ENCODE results near the gene HFE. TPM values are rescaled to one million over a fixed set of nuclear protein-coding genes. Genes with fewer than 3 reads are reported as not detected.
A peak's percentile ranks its signal among the peaks of the same experiment; 100 is the strongest.

HFE gene
- polyA plus RNA-seq, 1 experiment: 21.4 TPM

DNA sequence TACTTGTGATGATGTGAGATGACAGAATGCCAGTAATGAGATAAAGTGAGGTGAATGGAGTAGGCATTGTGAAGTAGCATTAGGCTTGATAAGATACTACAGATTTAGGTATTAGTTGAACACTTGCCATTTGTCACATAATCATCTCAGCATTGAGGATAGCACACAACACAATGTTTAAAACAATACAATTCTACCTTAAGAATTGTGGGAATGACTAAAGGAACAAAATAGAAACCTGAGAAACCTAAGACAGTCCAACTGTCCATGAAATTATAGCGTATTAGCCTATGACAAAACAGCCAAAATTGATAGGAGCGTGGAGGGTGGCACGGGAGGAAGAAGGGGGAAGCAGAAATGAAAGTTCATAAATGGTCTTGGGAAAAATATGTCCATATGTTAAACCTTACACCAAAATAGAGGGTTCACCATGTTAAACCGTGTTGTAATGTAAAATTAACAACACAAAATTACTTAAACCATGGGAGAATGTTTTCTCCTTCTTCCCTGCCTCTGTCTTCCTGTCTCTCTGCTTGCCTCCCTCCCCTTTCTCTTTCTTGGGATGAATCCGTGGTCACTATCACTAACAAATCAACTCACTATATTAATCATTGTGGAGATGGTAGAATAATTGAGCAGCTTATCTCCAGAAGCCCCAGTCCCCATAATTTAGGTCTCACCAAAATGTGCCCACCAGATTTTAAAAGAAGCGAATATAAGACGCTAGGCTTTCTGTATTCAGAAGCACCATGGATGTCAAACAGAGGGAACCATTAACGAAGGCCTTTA is 33.0 kb upstream of the HFE start:
- Histone ChIP-seq H3K4me3 (ENCODE audit: low read depth, low read length) (peak overlapping the region; percentile 77), H3K27me3 (ENCODE audit: control insufficient read depth, insufficient read depth, low read length) (no peaks in the 10 kb centered on the region), H3K9me3 (ENCODE audit: control insufficient read depth, insufficient read depth, low read length) (no peaks in the 10 kb centered on the region), H3K27ac (ENCODE audit: low read depth, low read length) (peak overlapping the region; percentile 90)
- POLR2A ChIA-PET: interaction anchor here (1.6 to 2.0 kb wide), 2 partner anchors 8 to 10 kb away, joined by 8 to 10 read pairs; a partner anchor contains a TSS
- CTCF ChIA-PET: interaction anchor here (0.6 to 2.3 kb wide), 3 partner anchors 28 to 62 kb away, joined by 3 to 8 read pairs (median 3); partner anchors contain the start of gene HFE
- DNase-seq (ENCODE audit: low read depth, low spot score): no peak
- TF ChIP-seq, protein P1, sequence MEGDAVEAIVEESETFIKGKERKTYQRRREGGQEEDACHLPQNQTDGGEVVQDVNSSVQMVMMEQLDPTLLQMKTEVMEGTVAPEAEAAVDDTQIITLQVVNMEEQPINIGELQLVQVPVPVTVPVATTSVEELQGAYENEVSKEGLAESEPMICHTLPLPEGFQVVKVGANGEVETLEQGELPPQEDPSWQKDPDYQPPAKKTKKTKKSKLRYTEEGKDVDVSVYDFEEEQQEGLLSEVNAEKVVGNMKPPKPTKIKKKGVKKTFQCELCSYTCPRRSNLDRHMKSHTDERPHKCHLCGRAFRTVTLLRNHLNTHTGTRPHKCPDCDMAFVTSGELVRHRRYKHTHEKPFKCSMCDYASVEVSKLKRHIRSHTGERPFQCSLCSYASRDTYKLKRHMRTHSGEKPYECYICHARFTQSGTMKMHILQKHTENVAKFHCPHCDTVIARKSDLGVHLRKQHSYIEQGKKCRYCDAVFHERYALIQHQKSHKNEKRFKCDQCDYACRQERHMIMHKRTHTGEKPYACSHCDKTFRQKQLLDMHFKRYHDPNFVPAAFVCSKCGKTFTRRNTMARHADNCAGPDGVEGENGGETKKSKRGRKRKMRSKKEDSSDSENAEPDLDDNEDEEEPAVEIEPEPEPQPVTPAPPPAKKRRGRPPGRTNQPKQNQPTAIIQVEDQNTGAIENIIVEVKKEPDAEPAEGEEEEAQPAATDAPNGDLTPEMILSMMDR (IDR thresholded peaks at IDR 0.05; ENCODE audit: low read depth, low read length): no peak

DNA sequence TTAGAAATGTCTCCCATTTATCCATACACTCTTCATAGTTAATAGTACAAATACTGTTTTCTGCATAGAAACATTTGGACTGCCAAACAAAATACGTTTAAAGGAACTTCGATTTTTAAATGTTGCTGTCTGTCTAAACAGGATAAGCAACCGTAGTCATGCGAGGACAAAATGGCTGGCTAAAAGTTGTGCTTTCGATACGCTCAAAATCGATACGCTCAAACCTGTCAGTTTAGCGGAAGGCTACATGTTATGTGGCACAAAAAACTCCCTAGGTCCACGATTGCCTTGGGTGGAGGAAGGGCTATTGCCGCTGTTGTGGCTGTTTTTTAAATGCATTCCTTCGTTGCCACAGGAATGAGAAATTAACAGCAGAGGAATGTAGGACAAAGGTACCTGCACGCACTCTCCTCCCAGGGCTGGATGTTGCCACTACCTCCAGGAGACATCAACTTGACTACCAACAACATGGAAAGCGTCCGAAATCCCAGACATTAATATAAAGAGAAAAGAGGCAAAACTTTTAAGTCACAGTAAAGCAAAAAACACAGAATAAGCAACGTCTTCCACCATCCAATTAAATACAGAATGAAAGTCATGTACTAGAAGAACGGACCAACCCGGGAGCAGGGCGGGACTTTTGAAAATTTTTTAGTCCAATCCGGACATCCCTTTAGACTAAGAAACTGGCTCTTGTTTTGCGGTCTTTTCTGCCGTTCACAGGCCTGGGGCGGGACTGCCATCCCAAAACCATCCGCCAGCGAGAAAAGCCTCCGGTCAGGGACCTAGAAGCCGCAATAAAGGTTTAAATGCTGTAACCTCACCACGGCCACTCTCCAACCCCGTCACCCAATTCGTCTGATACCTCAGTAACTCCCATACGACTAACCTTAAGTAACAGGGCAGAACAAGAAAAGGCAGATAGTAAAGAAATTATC is 32.2 kb upstream of the HFE start:
- POLR2A ChIA-PET: interaction anchor here (0.8 to 2.5 kb wide), 11 partner anchors 9 to 143 kb away, joined by 3 to 31 read pairs (median 10); a partner anchor contains a TSS

GRCh38 chr6:26055719-26056582 is 31.3 kb upstream of the HFE start:
- TF ChIP-seq, protein P1 (IDR thresholded peaks at IDR 0.05; ENCODE audit: low read depth, low read length): no peak
- H3K27me3 ChIP-seq (ENCODE audit: control insufficient read depth, insufficient read depth, low read length): no peaks in the 10 kb centered on the region

More for the DNA sequence above, 32.2 kb upstream of the HFE start:
- Histone ChIP-seq H3K4me3 (ENCODE audit: low read depth, low read length) (peak overlapping the region; percentile 77), H3K27me3 (ENCODE audit: control insufficient read depth, insufficient read depth, low read length) (no peaks in the 10 kb centered on the region), H3K27ac (ENCODE audit: low read depth, low read length) (peak overlapping the region; percentile 90), H3K9me3 (ENCODE audit: control insufficient read depth, insufficient read depth, low read length) (no peaks in the 10 kb centered on the region)
- TF ChIP-seq, protein P1 (IDR thresholded peaks at IDR 0.05; ENCODE audit: low read depth, low read length): no peak
- CTCF ChIA-PET: interaction anchor here (2.3 to 2.9 kb wide), 3 partner anchors 11 to 42 kb away, joined by 8 to 18 read pairs (median 10); no protein-coding TSS in a partner anchor
- peak; percentile 89 for DNase-seq (ENCODE audit: low read depth, low spot score)

DNA sequence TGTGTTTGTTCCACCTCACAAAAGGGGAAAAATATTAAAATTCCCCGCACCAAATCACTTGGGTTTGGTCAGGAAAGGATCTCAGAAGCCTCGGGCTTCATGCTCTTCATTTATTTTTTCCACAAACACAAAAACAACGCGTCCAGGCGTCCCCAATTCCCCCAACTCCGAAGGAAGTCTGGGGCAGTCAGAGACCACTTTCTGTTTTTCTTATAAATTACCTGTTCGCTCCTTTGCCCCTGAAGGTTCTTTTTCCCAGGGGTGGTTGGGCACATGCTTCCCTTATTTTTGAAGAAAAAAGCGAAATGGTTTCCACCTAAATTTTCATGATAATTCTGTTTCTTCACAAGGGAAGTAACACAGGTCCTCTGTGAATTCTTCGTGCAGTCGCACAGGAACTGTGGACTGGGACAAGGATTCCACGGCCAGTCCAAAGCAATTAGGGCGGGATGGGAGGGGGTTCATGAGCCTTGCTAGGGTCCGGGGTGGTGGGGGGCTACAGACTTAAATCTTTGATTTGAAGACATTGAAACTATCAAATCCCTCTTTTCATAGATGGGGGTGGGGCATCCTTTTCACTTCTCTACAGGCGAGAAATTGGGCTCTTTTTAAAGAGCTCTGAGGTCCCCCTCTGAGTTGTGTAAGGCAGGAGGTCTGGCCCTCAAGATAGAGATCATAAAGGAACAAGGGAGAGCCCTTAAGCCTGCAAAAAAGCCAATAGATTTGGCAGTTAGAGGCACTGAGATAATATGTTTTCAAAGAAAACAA is 30.5 kb upstream of the HFE start:
- ChIA-PET POLR2A (interaction anchor here (1.0 to 2.5 kb wide), 8 partner anchors 11 to 160 kb away, joined by 3 to 31 read pairs (median 12); a partner anchor contains a TSS), CTCF (interaction anchor here (1.0 to 2.9 kb wide), 3 partner anchors 9 to 40 kb away, joined by 3 to 18 read pairs (median 10); no protein-coding TSS in a partner anchor)
- no peak for DNase-seq (ENCODE audit: low read depth, low spot score)

More at GRCh38 chr6:26055719-26056582, 31.3 kb upstream of the HFE start:
- Histone ChIP-seq H3K4me3 (ENCODE audit: low read depth, low read length) (peak overlapping the region; percentile 77), H3K27ac (ENCODE audit: low read depth, low read length) (peak overlapping the region; percentile 90), H3K9me3 (ENCODE audit: control insufficient read depth, insufficient read depth, low read length) (no peaks in the 10 kb centered on the region)
- ChIA-PET CTCF (interaction anchor here (2.3 to 2.9 kb wide), 2 partner anchors 10 to 41 kb away, joined by 10 to 18 read pairs; no protein-coding TSS in a partner anchor), POLR2A (interaction anchor here (0.8 to 2.5 kb wide), 11 partner anchors 10 to 161 kb away, joined by 3 to 31 read pairs (median 9); a partner anchor contains a TSS)
- DNase-seq (ENCODE audit: low read depth, low spot score): peak; percentile 61

More for the DNA sequence above, 30.5 kb upstream of the HFE start:
- TF ChIP-seq, protein P1 (IDR thresholded peaks at IDR 0.05; ENCODE audit: low read depth, low read length): no peak
- no peaks in the 10 kb centered on the region for H3K27me3 ChIP-seq (ENCODE audit: control insufficient read depth, insufficient read depth, low read length)
- H3K4me3 ChIP-seq (ENCODE audit: low read depth, low read length): peak overlapping the region; percentile 77
- no peaks in the 10 kb centered on the region for H3K9me3 ChIP-seq (ENCODE audit: control insufficient read depth, insufficient read depth, low read length)
- peak overlapping the region; percentile 90 for H3K27ac ChIP-seq (ENCODE audit: low read depth, low read length)
